Keratinocyte (primary cell): ENCODE results near the gene ZNF561. TPM values are rescaled to one million over a fixed set of nuclear protein-coding genes. Genes with fewer than 3 reads are reported as not detected.
"Not testable (repeated sequence)": the region's sequence is repeated elsewhere in the genome, so short reads cannot be mapped to it uniquely, and the experiment has no call there.

Experiments
- DNase-seq: peaks from one replicate; pipeline ENCODE4 v3.0.0-alpha.2; 2011; ENCODE audit warnings: low read depth, missing footprints, low spot score
- FAIRE-seq: peaks from 2 replicates; lab custom pipeline; 2011; peaks lifted over from hg19 to GRCh38; lab: Jason Lieb, UNC
- H2AFZ ChIP-seq: 2 replicates; pipeline ENCODE4 v1.6.0; 2012; ENCODE audit warnings: low read length, control low read depth, inconsistent platforms; ENCODE audit not compliant: control insufficient read depth
- H3K27ac ChIP-seq: 2 replicates; pipeline ENCODE4 v1.5.1; 2011; ENCODE audit warnings: low read length; ENCODE audit not compliant: control insufficient read depth, insufficient read depth
- H3K27me3 ChIP-seq: 3 replicates; pipeline ENCODE4 v1.6.0; 2011; ENCODE audit warnings: low read length; ENCODE audit not compliant: control insufficient read depth, insufficient read depth; ENCODE audit errors: extremely low read depth
- H3K36me3 ChIP-seq, 2 experiments: 2 replicates in 1 of 2; 3 replicates in 1 of 2; pipeline ENCODE4 v1.5.1; 2011; ENCODE audit warnings: low read length in 2 of 2, mild to moderate bottlenecking in 1 of 2; ENCODE audit not compliant: control insufficient read depth in 2 of 2, insufficient read depth in 2 of 2; ENCODE audit errors: extremely low read depth in 1 of 2
- H3K4me1 ChIP-seq: 3 replicates; pipeline ENCODE4 v1.5.1; 2011; ENCODE audit warnings: low read length; ENCODE audit not compliant: control insufficient read depth, insufficient read depth; ENCODE audit errors: extremely low read depth
- H3K4me2 ChIP-seq: 3 replicates; pipeline ENCODE4 v1.6.0; 2011; ENCODE audit warnings: low read depth, low read length; ENCODE audit not compliant: control insufficient read depth, insufficient read depth; ENCODE audit errors: extremely low read depth
- H3K4me3 ChIP-seq, 3 experiments: fragments of 200-600 bp in 1 of 3; sonication (generic) in 1 of 3; 2 replicates in 2 of 3; 3 replicates in 1 of 3; pipeline ENCODE4 v1.5.1; 2011 to 2016; ENCODE audit warnings: low read length in 3 of 3, mild to moderate bottlenecking in 3 of 3, control low read depth in 2 of 3, inconsistent platforms in 1 of 3, low read depth in 1 of 3, mixed read lengths in 1 of 3, mixed run types in 1 of 3, moderate library complexity in 1 of 3; ENCODE audit not compliant: control insufficient read depth in 2 of 3, insufficient read depth in 2 of 3; ENCODE audit errors: extremely low read depth in 1 of 3
- H3K79me2 ChIP-seq: 2 replicates; pipeline ENCODE4 v1.6.0; 2012; ENCODE audit warnings: low read length; ENCODE audit not compliant: control insufficient read depth, insufficient read depth
- H3K9ac ChIP-seq: 3 replicates; pipeline ENCODE4 v1.6.0; 2011; ENCODE audit warnings: low read length; ENCODE audit not compliant: control insufficient read depth, insufficient read depth; ENCODE audit errors: extremely low read depth
- H3K9me1 ChIP-seq: 3 replicates; pipeline ENCODE4 v1.6.0; 2011; ENCODE audit warnings: low read length; ENCODE audit not compliant: control insufficient read depth, insufficient read depth; ENCODE audit errors: extremely low read depth
- H3K9me3 ChIP-seq: 2 replicates; pipeline ENCODE4 v1.5.1; 2012; ENCODE audit warnings: low read depth, low read length; ENCODE audit not compliant: control insufficient read depth
- H4K20me1 ChIP-seq: 3 replicates; pipeline ENCODE4 v1.6.0; 2011; ENCODE audit warnings: low read length; ENCODE audit not compliant: control insufficient read depth, insufficient read depth; ENCODE audit errors: extremely low read depth
- CTCF ChIP-seq, 3 experiments: IDR thresholded peaks in 1 of 3; conservative IDR thresholded peaks in 1 of 3; optimal IDR thresholded peaks in 1 of 3; 2 replicates in 2 of 3; 3 replicates in 1 of 3; pipeline versions ENCODE3 to v1.5.1; 2011; ENCODE audit warnings: low read length in 3 of 3, mild to moderate bottlenecking in 3 of 3, moderate library complexity in 2 of 3, control low read depth in 1 of 3, inconsistent platforms in 1 of 3; ENCODE audit not compliant: insufficient read depth in 2 of 3; ENCODE audit errors: extremely low read depth in 1 of 3
- EZH2 ChIP-seq: IDR thresholded peaks from one replicate; pipeline ENCODE4 v1.6.1; 2012; ENCODE audit warnings: inconsistent platforms, mild to moderate bottlenecking, low read length, moderate library complexity
- dilution Hi-C: fragments of 300-500 bp; cut with MboI; formaldehyde crosslinking; loops from one replicate; pipeline ENCODE4 v1.7.0; 2020; ENCODE audit warnings: low sequenced_read_pairs; ENCODE audit not compliant: extremely low pct_ligation_motif_present
- polyA plus RNA-seq, 5 experiments: library from polyadenylated mRNA; depleted of rRNA in 3 of 5; stranded (reverse) in 3 of 5; stranded (forward) in 1 of 5; unstranded in 1 of 5; fragments of >200 nt; gene quantifications; 1 replicate in 1 of 5; 2 replicates in 3 of 5; 3 replicates in 1 of 5; pipeline versions ENCODE4 v1.2.1 to v1.2.3, GENCODE V29; 2011 to 2012; ENCODE audit warnings: missing spikeins in 2 of 5, low read depth in 1 of 5, low replicate concordance in 1 of 5

The ZNF561 gene
- polyA plus RNA-seq, 1 donor (not counting 4 experiments of a cell fraction or from before 2014, with no cell fraction given): 56.3 TPM

GRCh38 chr19:9584073-9584833 lies 36.8 kb downstream of the ZNF561 start, which contains the start of gene ZNF121:
TSS of gene ZNF121 (minus strand) at chr19:9584504. CDS start at chr19:9568097, 16,407 bp downstream.
- H3K27ac ChIP-seq: peak within 1 kb of the TSS; percentile 93
- peak within 1 kb of the TSS; percentile 97 for H3K9ac ChIP-seq
- H2AFZ ChIP-seq: peak within 1 kb of the TSS; percentile 93
- peaks cover 3% of the 10 kb centered on the region for H3K9me3 ChIP-seq
- H3K4me1 ChIP-seq: peaks cover 9% of the 10 kb centered on the region
- DNase-seq (peak; percentile 21), FAIRE-seq (no peak)
- H3K36me3 ChIP-seq: peaks cover 5 to 10% of the 10 kb centered on the region in 2 experiments
- dilution Hi-C loops: no loop called here
- no peaks in the 10 kb centered on the region for H3K9me1 ChIP-seq
- H3K4me2 ChIP-seq: peak within 1 kb of the TSS; percentile 65
- peaks cover 50% of the 10 kb centered on the region for H3K79me2 ChIP-seq
- no peaks in the 10 kb centered on the region for H3K27me3 ChIP-seq
- TF ChIP-seq EZH2: no peak
- TF ChIP-seq CTCF (optimal IDR thresholded peaks at IDR 0.05 in 1 of 3, IDR thresholded peaks at IDR 0.05 in 1 of 3, conservative IDR thresholded peaks at IDR 0.05 in 1 of 3; ENCODE audit: extremely low read depth in 1 of 3, insufficient read depth in 2 of 3, low read length in 3 of 3): no peak
- H4K20me1 ChIP-seq: no peaks in the 10 kb centered on the region
- H3K4me3 ChIP-seq: peak within 1 kb of the TSS; percentile 86 to 93 (median 88)

- not testable (repeated sequence) for H3K4me1 ChIP-seq, H3K27me3 ChIP-seq
Observed at GRCh38 chr19:9582081-9582725, 38.8 kb downstream of the ZNF561 start.

More at GRCh38 chr19:9582081-9582725, 38.8 kb downstream of the ZNF561 start:
- Histone ChIP-seq H3K4me2 (peak overlapping the region; percentile 16), H3K79me2 (peaks cover 70% of the 10 kb centered on the region), H3K36me3 (peaks cover 7 to 13% of the 10 kb centered on the region in 2 experiments)
- H4K20me1 ChIP-seq, DNase-seq, FAIRE-seq, H3K27ac ChIP-seq, dilution Hi-C loops, H2AFZ ChIP-seq, H3K9me1 ChIP-seq, H3K9me3 ChIP-seq, H3K9ac ChIP-seq, H3K4me3 ChIP-seq: not testable (repeated sequence)
